HG02885 (cell line): ENCODE data around the gene TBX4.
"Not testable (repeated sequence)": the region's sequence is repeated elsewhere in the genome, so short reads cannot be mapped to it uniquely, and the experiment has no call there.

Experiments used
- ATAC-seq: cut with Tn5 transposase; IDR thresholded peaks from one replicate; pipeline ENCODE4 v1.9.1; 2021; ENCODE audit warnings: mild to moderate bottlenecking; ENCODE audit not compliant: unreplicated experiment, poor library complexity

The TBX4 gene

GRCh38 chr17:61479493-61480413 is 27.5 kb downstream of the TBX4 start:
- no peak for ATAC-seq

DNA sequence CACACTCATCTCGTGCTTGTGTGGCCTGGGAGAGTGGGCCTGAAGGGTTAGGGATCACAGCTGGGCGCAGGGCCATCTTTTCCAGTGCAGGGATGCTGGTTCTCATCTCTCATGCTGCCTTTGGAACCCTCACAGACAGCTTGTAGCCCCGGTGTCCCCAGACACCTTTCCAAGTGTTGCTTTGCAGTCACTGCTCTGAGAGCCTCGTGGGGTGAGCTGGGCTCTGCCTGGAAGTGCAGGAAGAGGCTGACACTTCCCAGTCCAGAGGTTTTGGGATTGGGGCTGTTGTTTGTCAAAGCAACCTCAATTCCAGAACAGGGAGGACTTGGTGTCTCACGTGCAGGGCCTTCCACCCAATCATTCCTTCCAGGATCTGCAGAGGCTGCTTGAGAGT is 28.2 kb downstream of the TBX4 start:
- ATAC-seq, result no peak

DNA sequence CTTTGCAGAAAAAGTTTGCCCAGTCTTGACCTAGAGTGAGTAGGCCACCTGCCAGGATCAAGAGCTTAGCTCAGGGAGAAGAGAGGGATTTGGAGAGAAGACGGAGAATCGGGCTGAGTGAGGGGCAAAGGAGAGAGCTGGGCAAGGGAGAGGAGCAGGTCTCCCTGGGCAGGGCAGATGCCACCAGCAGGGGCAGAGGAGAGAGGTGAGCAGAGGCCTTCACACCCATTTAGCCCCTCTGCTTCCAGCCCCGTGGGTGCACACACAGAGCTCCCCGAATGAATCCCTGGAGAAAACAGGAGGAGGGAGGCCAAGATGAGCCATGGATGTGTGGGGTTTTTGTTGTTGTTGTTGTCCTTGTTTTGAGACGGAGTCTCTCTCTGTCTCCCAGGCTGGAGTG is 29.2 kb downstream of the TBX4 start:
- ATAC-seq, result no peak

- no peak for ATAC-seq
Observed at GRCh38 chr17:61482467-61482866, 30.2 kb downstream of the TBX4 start.

- no peak for ATAC-seq
Observed at GRCh38 chr17:61483778-61484116, 31.5 kb downstream of the TBX4 start.

DNA sequence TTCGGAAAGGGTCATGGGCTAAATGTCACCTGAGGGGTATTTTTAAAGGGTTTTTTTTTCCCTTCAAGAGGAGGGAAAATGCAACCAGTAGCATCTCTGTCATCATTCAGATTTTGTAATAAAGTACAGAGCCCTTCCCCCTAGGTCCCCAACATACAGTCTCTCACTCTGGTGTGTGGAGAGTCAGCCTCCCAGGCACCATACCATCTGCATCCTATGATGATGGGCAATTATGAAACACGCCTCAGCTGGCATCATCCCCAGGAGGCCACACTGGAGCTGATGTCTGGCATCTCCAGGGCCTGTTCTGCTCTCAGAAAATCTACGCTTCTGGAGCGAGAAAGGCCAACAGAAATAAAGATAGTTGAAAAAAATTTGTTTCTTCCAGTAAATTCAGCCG is 32.0 kb downstream of the TBX4 start:
- ATAC-seq, result no peak

- no peak for ATAC-seq
Observed at GRCh38 chr17:61485067-61485775, 33.0 kb downstream of the TBX4 start.

DNA sequence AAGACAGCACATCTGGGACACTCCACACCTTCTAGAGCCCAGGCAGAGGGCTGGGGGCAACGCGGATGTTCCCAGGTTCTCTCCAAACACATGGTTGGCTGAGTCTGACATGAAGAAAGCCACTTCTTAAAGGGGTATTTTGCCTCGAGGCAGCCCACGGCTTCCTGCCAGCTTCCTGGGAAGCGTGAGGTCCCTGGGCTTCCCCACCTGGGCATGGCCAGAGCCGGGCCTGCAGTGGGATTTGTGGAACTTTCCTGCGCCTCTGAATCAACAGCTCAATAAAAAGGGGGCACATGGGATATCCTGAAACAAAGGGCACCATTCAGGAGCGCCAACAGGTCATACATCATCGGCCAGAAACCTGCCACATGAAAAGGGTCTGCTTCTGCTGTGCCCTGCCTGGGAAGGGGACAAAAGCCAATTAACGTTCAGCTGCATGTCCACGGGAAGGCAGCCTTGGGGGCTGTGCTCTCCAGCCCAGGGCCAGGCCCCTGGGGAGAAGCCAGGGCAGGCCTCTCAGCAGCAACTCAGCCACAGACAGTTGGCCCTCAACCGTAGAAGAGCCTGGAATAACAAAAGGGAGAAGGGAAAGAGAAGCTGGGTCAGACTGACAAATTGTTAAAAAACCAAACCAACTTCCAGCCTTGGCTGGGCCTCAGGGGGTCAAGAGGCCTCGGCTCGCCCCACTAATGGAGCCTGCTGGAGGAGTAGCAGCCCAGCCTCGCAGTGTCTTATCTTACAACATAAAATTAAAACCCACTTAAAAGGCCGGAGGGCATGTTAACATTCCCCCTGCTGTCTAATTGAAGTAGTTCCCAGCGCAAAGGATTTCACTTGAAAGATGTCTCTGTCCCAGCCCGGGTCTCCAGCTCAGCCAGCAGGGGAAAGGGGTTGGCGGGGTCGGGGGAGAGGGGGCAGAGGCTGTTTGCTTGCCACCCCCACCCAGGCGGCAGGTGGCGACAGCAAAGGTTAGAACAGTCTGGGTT is 34.2 kb downstream of the TBX4 start:
- ATAC-seq, result no peak

DNA sequence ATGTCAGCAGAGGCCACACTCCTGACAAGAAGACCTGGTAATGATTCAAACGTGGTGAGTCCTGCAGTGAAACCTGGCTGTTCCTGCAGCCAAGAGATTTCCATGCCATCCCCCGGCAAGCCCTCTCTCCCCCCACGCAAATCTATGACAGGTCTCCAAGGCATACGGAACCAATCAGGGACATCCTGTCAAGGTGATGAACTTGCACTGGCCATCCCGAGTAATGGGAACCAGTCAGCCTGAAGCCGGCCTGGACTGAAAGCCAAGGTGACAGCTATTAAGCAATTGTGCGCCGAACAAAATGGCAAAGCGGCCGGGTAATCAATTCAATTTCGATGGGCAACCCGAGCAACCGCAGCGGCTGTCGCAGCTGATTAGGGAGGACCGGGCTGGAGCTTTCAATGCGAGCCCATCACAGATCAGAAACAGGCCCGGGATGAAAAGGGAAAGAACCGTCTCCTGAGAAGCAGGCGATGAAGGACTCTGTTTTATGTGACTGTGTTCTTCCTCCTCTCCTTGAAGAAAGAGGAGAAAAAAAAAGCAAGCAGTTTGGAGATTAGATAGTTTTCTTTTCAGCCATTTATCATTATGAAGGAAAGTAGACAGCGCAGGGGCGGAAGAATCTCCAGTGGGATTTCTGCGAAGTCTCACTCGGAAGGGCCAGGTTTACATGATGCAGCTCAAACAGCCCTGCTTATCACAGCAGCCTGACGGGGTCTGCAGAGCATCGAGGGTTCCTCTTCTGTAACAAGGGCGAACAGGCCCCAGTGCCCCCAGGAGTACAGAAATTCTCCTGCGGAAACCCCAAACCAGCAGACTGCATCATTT is 35.2 kb downstream of the TBX4 start:
- no peak for ATAC-seq

DNA sequence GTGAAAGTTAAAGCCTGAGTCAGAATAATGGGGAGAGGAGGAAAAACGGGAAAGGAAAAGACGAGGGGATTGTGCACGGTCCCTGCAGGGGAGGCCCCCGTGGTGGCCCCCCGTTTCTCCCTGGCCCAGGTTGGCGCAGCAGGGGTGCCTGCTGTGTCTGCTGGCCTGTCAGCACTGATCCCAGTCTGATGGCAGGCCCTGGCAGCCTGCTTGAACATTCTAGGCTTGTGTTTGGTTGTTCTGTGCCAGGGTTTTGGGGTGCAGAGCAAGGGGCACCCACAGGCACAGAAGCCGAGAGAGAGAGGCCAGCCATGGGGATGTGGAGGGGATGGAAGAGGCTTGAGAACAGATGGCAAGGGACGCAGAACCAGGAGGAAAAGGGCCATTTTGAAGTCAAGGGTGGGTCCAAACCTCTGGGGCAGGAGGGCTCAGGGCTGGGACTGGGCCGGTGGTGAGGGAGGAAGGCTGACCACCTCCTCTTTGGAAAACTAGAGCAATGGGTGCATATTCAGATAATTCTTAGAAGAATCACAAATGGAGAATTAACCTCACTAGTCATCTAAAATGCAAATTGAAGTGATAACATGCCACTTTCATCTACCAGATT is 35.9 kb downstream of the TBX4 start:
- no peak for ATAC-seq

GRCh38 chr17:61488878-61489718 is 36.9 kb downstream of the TBX4 start:
- ATAC-seq, result no peak

DNA sequence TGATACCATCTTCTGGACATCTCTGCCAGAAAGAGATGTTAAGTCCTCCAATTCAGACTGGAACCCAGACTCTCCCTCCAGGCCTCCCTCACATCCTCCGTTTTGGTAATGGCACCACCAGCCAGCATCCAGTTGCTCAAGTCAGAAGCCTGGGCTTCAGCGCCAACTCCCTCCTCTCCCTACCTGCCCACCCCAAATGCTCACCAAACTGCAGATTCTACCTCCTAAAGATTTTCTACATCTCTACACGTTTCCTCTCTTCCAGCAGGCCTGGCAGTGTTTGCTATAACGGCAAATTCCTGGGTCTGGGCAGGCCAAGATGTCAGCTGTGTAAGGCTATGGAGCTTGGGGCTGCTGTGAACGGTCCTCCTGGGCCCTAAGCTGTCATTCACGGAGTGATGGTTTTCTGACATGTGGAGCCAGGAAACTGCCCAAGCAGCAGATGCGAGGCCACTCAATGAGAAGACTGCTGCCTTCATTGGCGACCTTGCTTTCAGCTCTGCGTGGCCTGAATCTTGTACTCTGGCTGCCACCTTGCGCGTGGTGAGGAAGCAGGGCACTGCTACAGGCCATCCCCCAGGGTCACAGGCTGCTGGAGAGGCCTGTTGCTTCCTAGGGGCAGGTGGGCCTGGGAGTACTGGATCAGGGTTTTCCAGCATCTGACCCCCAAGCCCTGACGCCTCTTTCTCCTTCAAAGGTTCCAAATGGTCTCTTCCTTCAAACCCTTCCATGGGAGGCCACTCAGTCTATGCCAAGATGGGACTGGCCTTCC is 37.7 kb downstream of the TBX4 start:
- ATAC-seq, result no peak

GRCh38 chr17:61490540-61490975 is 38.3 kb downstream of the TBX4 start:
- no peak for ATAC-seq

DNA sequence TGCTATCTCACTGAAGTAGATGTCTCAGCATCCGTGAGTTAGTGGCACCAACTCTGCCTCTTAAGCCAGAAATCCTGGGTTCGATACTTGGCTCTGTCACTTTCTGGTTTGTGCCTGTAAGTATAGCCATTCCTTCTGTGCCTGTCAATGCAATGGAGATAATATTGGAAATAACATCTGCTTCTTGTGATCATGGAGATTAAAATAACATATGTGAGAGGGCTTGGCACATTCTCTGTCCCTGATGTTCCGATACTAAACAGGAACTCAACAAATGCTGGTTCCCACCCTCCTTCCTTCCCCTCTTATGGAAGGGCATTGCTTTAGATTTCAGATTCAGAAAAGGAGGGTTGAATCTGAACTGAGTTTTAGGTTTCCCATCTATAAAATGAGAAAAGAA is 39.8 kb downstream of the TBX4 start:
- ATAC-seq, result no peak

DNA sequence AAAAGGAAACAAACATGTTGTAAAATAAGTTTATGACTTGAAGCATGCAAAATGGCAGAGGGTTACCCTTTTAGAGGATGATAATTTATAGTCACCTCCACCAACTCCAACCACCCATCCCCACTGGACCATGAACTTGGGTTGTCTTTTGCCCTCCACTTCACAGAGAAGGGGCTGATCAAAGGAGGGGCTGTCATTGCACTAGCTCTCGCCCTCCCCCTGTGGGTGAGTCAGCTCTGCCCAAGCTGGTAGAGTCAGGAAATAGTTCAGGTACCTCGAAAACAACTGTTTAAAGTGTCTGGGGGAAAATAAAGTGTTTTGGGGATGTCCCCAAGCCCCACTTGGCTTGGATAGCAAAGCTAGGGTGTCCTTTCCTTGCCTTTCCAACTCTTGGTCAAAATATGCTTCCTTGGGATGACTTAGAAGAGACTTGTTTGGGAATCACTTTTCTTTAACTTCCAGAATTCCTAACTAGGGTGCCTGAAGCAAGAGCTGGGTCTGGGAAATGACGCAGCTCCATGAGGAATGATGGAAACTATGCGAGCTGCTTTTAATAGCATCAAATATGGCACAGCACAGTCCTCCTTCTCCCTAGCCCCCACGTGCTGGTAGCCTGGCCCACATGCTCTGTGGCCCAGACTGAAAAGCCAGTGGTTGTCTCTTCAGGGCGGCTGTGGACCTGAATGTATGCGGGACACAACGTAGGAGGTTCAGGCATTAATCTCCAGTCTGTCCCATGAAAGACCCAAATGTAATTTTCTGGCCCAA is 40.7 kb downstream of the TBX4 start:
- ATAC-seq, result no peak

GRCh38 chr17:61493830-61494324 is 41.7 kb downstream of the TBX4 start:
- ATAC-seq, result not testable (repeated sequence)
